Right renal cortex interstitium (tissue), 3 donors: Measurements from ENCODE around the gene FKBP1B. TPM values are rescaled to one million over a fixed set of nuclear protein-coding genes. Genes with fewer than 3 reads are reported as not detected.
"Not testable (repeated sequence)": the region's sequence is repeated elsewhere in the genome, so short reads cannot be mapped to it uniquely, and the experiment has no call there.

Source experiments
- DNase-seq, 3 donors: peaks; one replicate each; pipeline ENCODE4 v3.0.0-alpha.2; 2013; ENCODE audit warnings: low read depth in 3 of 3, low spot score in 2 of 3
- polyA plus RNA-seq, 3 donors: library from polyadenylated mRNA; unstranded; fragments of 120-200 nt; gene quantifications; one replicate each; pipeline ENCODE4 v1.2.1, GENCODE V29; 2013; ENCODE audit not compliant: insufficient read length in 3 of 3

Gene FKBP1B
- polyA plus RNA-seq, 3 donors: 11.0 to 14.3 (median 12.8) TPM

DNA sequence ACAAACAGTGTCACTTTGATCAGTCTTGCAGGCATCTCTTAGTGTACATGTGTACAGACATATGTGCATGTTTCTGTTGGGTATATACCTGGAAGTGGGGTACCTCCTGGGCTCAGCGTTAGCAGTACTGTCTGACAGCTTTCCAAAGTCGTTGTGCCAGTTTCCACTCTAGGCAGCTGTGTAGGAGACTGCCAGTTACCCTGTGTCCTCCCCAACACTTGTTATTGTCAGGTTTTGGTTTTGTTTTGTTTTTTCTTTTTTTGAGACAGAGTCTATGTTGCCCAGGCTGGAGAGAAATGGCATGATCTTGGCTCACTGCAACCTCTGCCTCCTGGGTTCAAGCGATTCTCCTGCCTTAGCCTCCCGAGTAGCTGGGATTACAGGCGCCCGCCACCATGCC, 6.2 kb downstream of the FKBP1B start:
- no peak for DNase-seq

DNA sequence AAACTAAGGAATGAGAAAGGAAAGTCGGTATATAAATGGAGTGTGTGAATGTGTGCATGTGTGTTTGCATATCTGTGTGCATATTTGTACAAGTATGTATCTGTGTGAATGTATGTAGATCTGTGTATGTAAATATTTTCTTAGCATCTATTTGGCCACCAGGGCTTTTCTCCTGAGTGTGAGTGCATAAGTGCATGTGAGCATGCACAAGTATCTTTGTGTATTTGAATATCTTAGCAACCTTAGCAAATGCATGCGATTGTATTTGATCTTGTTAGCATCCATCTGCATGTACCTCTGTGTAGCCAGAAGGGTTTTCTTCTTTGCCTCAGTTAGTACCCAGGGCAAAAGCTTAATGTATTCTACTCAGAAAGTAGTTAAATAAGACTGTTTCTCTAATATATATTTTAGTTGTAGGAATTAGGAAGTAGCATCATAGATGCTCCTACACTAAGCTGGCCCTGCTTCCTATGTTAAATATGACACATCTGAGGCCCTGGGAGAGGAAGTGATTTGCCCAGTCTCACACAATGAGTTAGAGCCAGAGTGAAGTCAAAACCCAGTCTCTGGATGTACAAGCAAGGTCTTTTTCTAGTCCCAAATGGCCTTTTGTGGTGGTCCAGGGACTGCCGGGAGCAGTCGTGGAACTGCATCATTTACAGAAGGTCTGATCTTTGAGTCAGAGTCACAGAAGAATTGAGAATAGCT, 9.2 kb downstream of the FKBP1B start:
- no peak for DNase-seq

DNA sequence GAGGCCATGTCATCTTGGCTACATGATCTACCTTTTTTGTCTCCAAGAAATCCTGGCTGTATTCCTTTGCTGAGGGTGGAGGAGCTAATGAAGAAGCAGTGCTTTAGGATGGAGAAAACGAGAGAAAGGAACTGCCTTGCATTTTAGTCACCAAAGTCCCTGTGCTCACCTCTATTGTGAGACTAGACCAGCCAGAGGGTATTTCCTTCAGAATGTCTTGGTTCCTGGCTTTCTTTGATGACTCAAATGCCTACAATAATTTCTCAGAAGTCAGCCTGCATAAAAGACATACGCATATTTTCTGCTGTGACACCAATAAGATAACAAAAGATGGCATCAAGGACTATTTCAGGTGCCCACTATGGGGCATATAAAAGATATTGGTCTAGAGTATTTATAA, 15.8 kb downstream of the FKBP1B start:
- no peak for DNase-seq

DNA sequence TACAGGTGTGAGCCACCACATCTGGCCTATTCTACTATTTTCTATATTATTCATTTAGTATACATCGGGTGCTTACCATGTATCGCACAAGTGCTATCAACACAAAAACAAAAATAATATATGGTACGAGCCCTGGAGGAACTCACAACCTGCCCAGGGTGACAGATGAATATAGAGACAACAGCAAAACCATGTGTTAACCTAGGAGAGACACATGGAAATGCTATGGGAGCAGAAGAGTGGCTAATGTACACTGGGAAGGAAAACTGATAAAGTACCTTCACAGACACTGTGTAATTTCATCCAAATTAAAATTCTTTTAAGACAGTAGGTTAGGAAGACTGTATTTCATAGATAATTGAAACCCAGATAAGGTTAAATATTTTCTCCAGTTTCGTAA, 22.7 kb downstream of the FKBP1B start:
- DNase-seq: no peak

DNA sequence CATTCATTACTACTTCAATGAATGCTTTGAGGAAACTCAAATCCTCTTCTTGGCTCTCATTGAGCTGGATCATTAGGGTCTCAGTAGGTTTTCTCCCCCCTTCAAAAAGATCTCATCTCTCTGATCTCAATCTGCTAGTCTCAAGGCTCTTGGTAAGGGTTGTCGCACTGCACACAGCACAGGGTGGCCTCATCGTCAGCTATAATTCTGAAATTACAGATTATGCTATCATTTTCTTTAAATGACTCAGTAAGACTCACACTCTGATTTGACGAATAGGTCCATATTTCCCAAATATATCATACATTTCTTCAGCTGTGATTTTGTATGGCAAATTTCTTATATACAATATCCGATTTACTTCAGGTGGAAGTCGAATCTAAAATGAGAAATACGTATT, 24.3 kb downstream of the FKBP1B start:
- DNase-seq: no peak

DNA sequence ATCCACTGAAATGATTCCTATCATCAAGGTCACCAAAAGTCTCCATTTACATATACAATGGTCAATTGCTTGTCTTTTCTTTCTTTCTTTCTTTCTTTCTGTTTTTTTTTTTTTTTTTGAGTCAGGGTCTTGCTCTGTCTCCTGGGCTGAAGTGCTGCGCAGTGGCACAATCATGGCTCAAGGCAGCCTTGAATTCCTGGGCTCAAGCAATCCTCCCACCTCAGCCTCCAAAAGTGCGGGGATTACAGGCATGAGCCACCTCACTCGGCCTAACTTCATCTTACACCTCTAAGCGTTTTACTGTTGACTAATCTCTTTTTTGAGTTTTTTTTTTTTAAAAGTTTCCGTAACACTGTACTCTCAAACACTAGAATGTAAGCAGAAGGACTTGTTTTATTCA, 25.7 kb downstream of the FKBP1B start:
- DNase-seq: no peak

DNA sequence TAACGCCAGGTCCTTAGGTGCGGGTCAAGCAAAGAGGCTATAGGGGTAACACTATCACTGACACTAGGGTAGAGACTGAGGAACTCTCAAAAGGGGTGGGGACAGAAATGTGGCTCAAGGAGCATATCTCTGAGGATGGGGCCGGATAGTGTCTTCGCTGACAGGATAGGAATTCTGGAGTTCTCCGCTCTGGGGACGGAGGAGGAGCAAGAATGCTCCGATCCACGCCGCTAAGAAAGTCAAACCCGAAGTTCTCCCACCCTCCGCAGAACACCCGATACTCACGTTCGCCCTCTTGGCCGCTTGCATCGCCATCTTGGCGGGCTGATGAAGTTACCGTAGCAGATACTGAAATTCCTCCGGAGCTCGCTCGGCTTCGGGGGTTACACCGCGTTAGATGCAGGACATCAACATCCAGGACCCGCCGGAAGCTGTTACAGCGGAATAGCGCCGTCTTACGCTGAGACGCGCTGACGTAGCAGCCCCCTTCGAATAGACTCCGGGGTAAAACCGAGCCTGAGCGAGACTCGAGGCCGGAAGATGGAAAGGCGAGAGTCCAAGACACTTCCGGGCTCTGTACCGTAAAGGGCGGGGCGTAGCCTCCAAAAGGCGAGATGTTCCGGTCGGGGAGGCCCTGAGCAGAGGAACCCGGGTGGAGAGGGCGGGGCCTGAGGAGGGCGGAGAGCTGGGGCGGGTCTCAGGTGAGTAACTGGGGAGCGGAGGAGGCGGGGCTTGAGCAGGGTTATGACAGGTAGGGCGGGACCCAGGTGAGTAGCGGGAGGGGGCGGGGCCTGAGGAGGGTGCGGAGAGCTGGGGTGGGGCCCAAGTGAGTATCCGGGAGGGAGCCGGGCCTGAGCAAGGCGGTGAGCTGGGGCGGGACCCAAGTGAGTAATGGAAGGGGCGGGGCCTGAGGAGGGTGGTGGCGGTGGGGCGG, 26.6 kb downstream of the FKBP1B start, which contains the start of gene SF3B6:
TSS of gene SF3B6 (minus strand) at position 412 of the 934 bp plus-strand sequence. CDS start at position 315, 97 bp downstream.
- peak; percentile 96 to 98 (median 98) for DNase-seq

DNA sequence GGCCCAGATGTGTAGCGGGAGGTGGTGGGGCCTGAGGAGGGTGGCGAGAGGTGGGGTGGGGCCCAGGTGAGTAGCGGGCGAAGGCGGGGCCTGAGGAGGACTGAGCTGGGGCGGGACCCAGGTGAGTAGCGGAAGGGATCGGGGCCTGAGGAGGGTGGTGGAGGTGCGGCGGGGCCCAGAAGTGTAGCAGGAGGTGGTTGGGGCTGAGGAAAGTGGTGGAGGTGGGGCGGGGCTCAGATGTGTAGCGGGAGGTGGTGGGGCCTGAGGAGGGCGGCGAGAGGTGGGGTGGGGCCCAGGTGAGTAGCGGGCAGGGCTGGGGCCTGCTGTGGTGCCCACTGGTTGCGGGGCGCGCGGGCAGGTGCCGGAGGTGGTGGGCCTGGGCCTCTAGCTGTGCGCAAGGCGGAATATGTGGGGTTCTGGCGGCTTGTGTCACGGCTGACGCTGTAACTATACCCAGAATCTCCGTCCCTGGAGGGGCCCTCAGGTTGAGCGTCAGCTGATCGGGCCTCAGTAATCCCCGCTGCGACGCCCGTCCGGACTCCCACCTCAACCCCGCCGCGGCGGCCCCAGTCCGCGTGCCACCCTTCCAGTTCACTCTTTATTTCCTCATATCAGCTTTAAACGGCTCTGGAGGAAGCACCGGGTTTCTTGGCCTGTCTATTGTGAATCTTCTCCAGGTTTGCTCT, 27.5 kb downstream of the FKBP1B start:
- no peak for DNase-seq

DNA sequence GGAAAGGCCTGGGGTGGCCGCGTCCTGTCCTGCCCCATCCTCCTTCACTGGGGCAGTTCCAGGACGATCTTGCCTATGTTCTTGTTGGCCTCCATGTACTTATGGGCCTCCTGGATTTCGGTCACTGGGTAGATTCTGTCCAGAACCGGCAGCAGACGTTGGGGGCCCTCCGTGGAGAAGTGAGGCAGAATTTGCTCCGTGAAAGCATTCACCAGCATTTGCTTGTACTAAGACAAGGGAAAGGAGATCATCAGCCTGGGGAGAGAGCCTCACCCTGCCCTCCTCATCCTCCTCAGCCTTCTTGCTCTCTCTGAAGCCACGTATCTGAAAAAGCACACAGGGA, 28.0 kb downstream of the FKBP1B start:
- DNase-seq: no peak

DNA sequence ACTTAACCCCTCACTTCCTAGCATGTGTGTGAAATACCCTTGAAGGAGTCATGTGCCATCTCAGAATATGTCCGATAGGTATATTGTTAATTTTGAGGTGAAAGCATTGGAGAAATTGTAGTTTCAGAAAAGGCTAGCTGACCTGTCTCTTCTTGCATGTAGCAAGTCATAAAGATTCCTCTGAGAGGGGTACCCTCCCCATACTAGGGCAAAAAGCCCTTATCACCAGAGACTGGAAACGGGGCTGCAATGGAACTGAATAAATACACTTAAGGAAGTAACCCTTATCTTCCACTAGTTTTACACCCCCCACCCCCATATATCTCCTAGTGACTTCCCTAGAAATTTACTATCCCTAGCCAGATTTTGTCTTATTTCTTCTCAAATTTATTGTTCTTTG, 28.3 kb downstream of the FKBP1B start:
- DNase-seq: no peak

DNA sequence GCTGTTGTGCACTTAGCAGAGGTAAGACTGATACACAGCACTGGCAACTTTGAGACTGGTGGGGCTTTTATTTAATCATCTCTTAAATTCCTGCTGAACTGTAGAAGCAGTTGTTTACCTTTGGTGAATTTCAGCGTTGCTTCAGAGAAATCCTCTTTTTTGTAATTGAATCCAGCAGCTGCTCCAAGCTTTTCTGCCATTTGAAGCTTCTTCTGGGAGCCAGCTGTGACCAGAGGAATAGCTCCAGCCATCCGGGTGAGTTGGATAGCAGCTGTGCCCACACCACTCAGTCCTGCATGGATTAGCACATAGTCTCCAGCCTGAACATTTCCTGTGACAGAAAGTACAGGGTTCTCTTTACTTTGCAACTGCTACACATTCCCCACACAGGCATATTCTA, 31.2 kb downstream of the FKBP1B start:
- DNase-seq: no peak

DNA sequence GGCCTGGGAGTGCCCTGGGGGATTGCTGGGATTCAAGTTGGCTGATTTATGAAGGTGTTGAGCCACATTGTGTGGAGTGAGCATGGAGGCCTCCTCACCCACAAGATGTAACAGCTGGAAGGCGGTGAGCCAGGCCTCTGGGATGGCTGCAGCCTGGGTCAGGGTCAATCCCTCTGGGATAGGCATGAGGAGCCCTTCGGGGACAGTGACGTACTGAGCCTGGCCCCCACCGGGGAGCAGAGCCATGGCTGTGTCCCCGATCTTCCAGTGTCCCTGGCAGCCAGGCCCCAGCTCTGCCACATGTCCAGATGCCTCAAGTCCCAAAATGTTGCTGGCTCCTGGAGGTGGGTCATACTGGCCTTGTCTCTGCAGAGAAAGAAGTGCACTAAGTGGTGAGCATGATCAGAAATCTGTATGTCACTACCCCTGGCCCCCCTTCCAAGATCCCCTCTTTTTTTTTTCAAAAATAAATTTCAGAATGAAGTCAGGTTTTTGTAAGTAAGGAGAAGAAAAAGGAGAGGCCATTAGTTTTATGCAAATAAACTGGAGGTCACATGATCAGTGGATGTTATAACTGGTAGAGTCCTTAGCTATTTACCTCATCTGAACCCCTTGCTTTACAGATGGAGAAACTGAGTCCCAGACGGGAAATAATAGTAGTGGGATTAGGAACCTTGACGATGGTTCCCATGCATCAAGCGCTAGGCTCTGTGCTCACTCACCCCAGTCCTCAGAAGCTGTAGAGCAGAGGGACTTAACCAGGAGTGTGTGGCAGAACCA, 33.4 kb downstream of the FKBP1B start:
- no peak for DNase-seq

DNA sequence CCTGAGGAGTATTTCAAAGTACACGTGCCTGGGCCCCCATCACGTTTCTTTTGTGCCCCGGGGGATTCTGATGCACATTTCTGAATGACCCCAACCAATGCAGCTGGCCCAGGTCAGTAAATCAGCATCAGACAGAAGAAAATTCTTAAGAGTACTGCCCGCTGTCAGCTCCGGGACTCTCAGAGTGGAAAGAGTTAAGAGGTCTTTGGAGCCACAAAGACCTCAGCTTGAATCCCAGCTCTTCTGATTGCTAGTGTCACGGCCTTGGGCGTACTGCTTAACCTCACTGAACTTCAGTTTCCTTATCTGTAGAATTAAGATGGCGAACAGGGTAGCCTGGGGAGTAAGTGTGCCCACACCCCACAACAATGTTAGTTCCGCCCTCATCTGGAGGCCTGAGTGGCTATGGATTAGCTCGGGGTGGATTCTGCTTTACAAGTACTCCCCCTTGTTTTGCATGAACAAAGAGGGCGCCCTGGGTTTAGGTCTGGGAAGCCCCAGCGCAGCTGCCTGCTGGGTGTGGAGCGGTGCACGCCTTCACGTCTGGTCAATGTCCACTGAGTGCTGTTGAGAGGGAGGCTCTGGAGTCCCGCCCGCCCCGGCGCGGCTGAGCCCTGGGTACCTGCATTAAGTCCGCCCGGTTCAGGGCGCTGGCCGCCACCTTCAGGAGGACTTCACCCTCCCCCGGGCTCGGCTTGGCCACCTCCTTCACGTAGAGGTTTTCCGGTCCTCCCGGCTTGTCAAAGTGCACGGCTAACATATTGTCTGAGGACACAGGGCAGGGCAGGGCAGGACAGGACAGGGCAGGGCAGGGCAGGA, 34.2 kb downstream of the FKBP1B start:
- peak; percentile 56 to 74 (median 65) for DNase-seq

DNA sequence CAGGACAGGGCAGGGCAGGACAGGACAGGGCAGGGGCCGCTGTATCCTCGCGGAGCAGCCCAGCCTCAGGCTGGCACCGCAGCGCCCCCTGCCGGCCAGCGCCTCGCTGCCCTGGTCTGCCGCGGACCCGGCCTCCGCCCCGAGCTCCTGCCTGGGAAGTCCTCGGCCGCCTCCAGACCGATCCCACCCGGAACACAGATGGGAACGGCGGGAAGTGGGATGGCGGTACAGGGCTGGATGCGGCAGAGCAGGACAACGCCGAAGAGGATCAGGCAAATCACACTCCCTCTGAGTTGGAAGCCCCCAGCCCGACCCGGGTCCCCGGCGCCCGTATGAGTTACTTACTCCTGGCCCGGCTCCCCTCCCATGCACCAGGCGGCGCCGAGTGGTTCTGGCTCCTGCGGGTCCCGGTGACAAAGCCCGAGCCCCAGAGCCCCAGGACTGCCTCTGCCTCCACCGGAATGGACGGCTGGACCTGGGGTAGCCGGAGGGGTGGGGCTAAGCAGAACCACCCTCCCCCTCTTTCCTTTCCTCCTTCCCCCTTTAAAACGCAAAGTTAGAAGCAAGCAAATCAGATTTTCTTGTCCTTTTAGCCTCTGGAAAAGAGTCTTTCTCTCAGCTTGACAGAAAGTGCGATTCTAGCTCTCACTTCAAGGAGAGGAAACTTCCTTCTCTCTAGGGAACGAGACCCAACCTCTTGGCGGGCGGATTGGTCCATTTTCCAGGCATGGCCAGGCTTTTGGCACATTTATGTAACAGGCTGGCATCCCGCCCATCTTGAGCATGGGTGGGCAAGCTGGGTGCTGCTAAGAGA, 35.1 kb downstream of the FKBP1B start, which contains the start of gene TP53I3:
TSS of gene TP53I3 (minus strand) at position 449 of the 814 bp plus-strand sequence. CDS start 508 bp downstream, outside the sequence.
- peak; percentile 82 to 86 (median 83) for DNase-seq

DNA sequence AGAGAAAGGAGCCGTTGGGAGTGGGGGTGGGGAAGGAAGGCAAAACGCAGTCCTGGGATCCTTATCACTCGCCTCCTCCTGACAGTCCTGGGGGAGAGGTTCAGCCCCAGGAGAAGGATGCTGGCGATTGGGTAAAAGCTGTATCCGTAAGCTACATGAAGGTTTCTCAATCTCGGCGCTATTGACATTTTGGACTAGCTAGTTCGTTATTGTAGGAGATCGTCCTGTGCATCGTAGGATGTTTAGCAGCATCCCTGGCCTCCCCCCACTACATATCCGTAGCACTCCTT, 35.6 kb downstream of the FKBP1B start:
- no peak for DNase-seq

DNA sequence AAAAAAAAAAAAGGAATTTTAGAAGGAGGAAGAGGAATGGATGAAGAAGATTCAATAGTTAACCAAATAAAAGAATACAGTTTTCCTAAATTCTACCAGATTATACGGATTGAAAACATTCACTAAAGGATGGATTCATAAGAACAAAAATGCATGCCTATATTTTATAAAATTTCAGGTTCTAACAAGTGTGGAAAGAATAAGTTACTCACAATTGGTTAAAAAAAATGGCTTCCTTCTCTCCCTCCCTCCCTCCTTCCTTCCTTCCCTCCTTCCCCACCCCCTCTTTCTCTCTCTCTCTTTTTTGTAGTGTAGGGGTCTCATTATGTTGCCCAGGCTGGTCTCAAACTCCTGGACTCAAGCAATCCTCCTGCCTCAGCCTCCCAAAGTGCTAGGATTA, 36.7 kb downstream of the FKBP1B start:
- DNase-seq: no peak

DNA sequence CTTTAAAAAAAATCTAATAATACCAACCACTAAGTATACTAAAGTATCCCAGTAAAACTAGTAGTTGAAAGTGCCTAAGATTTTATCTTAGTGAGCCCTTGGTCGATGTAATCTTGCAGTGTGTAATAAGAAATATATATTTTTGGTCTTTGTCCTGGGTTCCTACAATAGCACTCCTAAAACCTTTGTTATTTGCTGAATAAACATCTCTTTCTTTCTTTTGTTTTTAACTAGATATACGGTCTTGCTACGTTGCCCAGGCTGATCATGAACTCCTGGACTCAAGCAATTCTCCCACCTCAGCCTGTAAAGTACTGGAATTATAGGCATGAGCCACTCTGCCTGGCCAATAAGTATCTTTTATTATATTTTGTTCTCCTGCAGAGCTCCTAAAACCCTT, 37.5 kb downstream of the FKBP1B start:
- no peak for DNase-seq

DNA sequence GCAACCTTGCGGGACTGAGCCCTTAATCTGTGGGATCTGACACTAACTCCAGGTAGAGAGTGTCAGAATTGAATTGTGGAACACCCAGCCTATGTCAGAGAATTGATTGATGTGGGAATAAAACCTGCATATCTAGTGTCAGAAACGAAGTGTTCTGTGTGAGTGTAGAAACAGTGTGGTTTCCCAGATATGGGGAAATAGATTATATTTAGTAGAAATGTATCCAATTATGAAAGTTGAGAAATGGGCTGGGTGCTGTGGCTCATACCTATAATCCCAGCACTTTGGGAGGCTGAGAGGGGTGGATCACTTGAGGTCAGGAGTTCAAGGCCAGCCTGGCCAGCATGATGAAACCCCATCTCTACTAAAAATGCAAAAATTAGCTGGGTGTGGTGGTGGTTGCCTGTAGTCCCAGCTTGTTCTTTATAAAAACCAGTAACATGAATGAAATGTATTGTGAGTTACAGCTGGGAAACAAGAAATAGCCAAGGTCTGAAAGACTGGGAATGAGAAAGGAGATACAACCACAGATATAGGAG, 39.3 kb downstream of the FKBP1B start:
- no peak for DNase-seq

DNA sequence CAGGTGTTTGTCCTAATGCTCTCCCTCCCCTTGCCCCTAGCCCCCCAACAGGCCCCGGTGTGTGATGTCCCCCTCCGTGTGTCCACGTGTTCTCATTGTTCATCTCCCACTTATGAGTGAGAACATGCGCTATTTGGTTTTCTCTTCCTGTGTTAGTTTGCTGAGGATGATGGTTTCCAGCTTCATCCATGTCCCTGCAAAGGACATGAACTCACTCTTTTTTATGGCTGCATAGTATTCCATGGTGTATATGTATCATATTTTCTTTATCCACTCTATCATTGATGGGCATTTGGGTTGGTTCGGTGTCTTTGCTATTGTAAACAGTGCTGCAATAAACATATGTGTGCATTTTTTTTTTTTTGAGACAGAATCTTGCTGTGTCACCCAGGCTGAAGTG, 43.7 kb downstream of the FKBP1B start:
- DNase-seq: not testable (repeated sequence)
